ENCODE data around the gene JARID2. TPM values are rescaled to one million over a fixed set of nuclear protein-coding genes. Genes with fewer than 3 reads are reported as not detected.
A peak's percentile ranks its signal among the peaks of the same experiment; 100 is the strongest.

JARID2 gene
- total and polyA plus RNA-seq, 9 of the 15 experiments (the other 6 are each of a cell fraction or from before 2014, with no cell fraction given), result 5.0 to 29.0 (median 15.6) TPM

GRCh38 chr6:15248451-15249370 is 2.8 kb downstream of the JARID2 start (continued):
- TF ChIP-seq, protein P1, sequence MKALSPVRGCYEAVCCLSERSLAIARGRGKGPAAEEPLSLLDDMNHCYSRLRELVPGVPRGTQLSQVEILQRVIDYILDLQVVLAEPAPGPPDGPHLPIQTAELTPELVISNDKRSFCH (CRISPR knock-in tag; IDR thresholded peaks at IDR 0.05), result no peak
- TF ChIP-seq, protein P1 (tag; IDR thresholded peaks at IDR 0.05), result peak; percentile 17; the same call in 1 of the 2 replicates
- TF ChIP-seq THRA (IDR thresholded peaks at IDR 0.05) (no peak), PHF20 (IDR thresholded peaks at IDR 0.05; ENCODE audit: partially characterized antibody) (no peak), GATA2 (CRISPR knock-in tag; IDR thresholded peaks at IDR 0.05) (no peak), TCFL5 (CRISPR knock-in tag; conservative IDR thresholded peaks at IDR 0.05) (no peak), SREBF1 (IDR thresholded peaks at IDR 0.05; ENCODE audit: borderline replicate concordance, low read depth, low read length) (0 out of 2 replicates have a peak, but pooled peaks have one; percentile 44), ZNF143 (CRISPR knock-in tag; IDR thresholded peaks at IDR 0.05) (no peak), HSF4 (CRISPR knock-in tag; IDR thresholded peaks at IDR 0.05; ENCODE audit: borderline replicate concordance) (no peak), FOSL1 (tag; conservative IDR thresholded peaks at IDR 0.05) (peak; percentile 70), HDAC2 (IDR thresholded peaks at IDR 0.05) (peak; percentile 82; the same call in 1 of the 2 replicates), SMARCE1 (IDR thresholded peaks at IDR 0.05) (0 out of 2 replicates have a peak, but pooled peaks have one; percentile 39), SMAD4 (CRISPR knock-in tag; conservative IDR thresholded peaks at IDR 0.05) (peak; percentile 44), CSDE1 (IDR thresholded peaks at IDR 0.05) (peak in 1 of 2 experiments; percentile 82; a peak in 1 of 4 replicates), FOXP1 (CRISPR knock-in tag; IDR thresholded peaks at IDR 0.05) (no peak), RBM39 (optimal IDR thresholded peaks at IDR 0.05; ENCODE audit: low read depth, low read length) (peak; percentile 54), BRF1 (IDR thresholded peaks at IDR 0.05; ENCODE audit: borderline replicate concordance, extremely low read depth, insufficient read length) (no peak), EWSR1 (IDR thresholded peaks at IDR 0.05; ENCODE audit: borderline replicate concordance, low read depth, partially characterized antibody) (no peak), DIDO1 (tag; IDR thresholded peaks at IDR 0.05; ENCODE audit: low read depth) (no peak), CHD4 (IDR thresholded peaks at IDR 0.05; ENCODE audit: insufficient read depth, insufficient replicate concordance, low read depth, low read length, poor library complexity, severe bottlenecking) (peak; percentile 34), DACH1 (IDR thresholded peaks at IDR 0.05; ENCODE audit: partially characterized antibody) (no peak), ETV6 (IDR thresholded peaks at IDR 0.05; ENCODE audit: borderline replicate concordance in 1 of 2, low read depth in 2 of 2, low read length in 1 of 2) (0 out of 4 replicates have a peak, but pooled peaks of 1 of the 2 experiments have one; percentile 43), ETV6 (CRISPR knock-in tag; IDR thresholded peaks at IDR 0.05; ENCODE audit: borderline replicate concordance) (no peak), CBFA2T2 (conservative IDR thresholded peaks at IDR 0.05) (no peak), SMARCA5 (IDR thresholded peaks at IDR 0.05) (no peak), ZFP30 (CRISPR knock-in tag; IDR thresholded peaks at IDR 0.05; ENCODE audit: borderline replicate concordance) (no peak)

All from K562 (cell line).